CD4-positive, alpha-beta memory T cell (primary cell): Measurements from ENCODE around the gene NCEH1. TPM values are rescaled to one million over a fixed set of nuclear protein-coding genes. Genes with fewer than 3 reads are reported as not detected.
"Not testable (repeated sequence)": the region's sequence is repeated elsewhere in the genome, so short reads cannot be mapped to it uniquely, and the experiment has no call there.

ENCODE experiments used
- CTCF ChIA-PET: fragments of 350-600 bp; sonication (Branson Sonifier 250); formaldehyde crosslinking; loops from one replicate; lab custom pipeline; 2021; ENCODE audit warnings: inconsistent platforms; ENCODE audit not compliant: partially characterized antibody; lab: Charles Lee
- POLR2A ChIA-PET: fragments of 350-600 bp; sonication (Branson Sonifier 250); formaldehyde crosslinking; loops from one replicate; lab custom pipeline; 2021; ENCODE audit not compliant: partially characterized antibody; lab: Charles Lee
- DNase-seq, 5 donors: peaks; one replicate each; pipeline versions ENCODE4 v3.0.0 to v3.0.0-alpha.2; 2020 to 2022; ENCODE audit warnings: mixed read lengths in 1 of 5
- H3K27ac ChIP-seq: one replicate; pipeline ENCODE4 v1.7.0; 2013; ENCODE audit warnings: low read depth, low read length
- H3K27me3 ChIP-seq: 2 replicates; pipeline ENCODE4 v1.7.0; 2013; ENCODE audit warnings: mild to moderate bottlenecking, low read length, moderate library complexity; ENCODE audit not compliant: insufficient read depth
- H3K36me3 ChIP-seq: 2 replicates; pipeline ENCODE4 v1.7.0; 2013; ENCODE audit warnings: mild to moderate bottlenecking, low read length, moderate library complexity; ENCODE audit not compliant: insufficient read depth
- H3K4me1 ChIP-seq: 2 replicates; pipeline ENCODE4 v1.7.0; 2013; ENCODE audit warnings: mild to moderate bottlenecking, low read length, moderate library complexity; ENCODE audit not compliant: insufficient read depth
- H3K4me3 ChIP-seq, 2 donors: one replicate each; pipeline ENCODE4 v1.7.0; 2013; ENCODE audit warnings: low read length in 2 of 2, mild to moderate bottlenecking in 1 of 2
- H3K9me3 ChIP-seq, 2 donors: one replicate each; pipeline ENCODE4 v1.7.0; 2013; ENCODE audit warnings: low read length in 2 of 2, control low read depth in 1 of 2; ENCODE audit not compliant: control insufficient read depth in 1 of 2
- H3K27ac Mint-ChIP-seq, 7 donors: one replicate each; pipeline ENCODE4 v1.8.0; 2020 to 2021; ENCODE audit warnings: mixed read lengths in 7 of 7, mild to moderate bottlenecking in 6 of 7, inconsistent platforms in 3 of 7, moderate library complexity in 3 of 7
- H3K27me3 Mint-ChIP-seq, 2 donors: one replicate each; pipeline ENCODE4 v1.8.0; 2020 to 2021; ENCODE audit warnings: mixed read lengths in 2 of 2
- H3K36me3 Mint-ChIP-seq, 2 donors: one replicate each; pipeline ENCODE4 v1.8.0; 2020 to 2021; ENCODE audit warnings: mixed read lengths in 2 of 2, inconsistent platforms in 1 of 2, mild to moderate bottlenecking in 1 of 2
- H3K4me1 Mint-ChIP-seq, 4 donors: one replicate each; pipeline ENCODE4 v1.8.0; 2020 to 2021; ENCODE audit warnings: mixed read lengths in 4 of 4, mild to moderate bottlenecking in 1 of 4
- H3K4me3 Mint-ChIP-seq, 8 donors: one replicate each; pipeline ENCODE4 v1.8.0; 2020 to 2021; ENCODE audit warnings: mixed read lengths in 8 of 8, mild to moderate bottlenecking in 7 of 8, moderate library complexity in 6 of 8, inconsistent platforms in 3 of 8
- H3K9me3 Mint-ChIP-seq, 8 donors: one replicate each; pipeline ENCODE4 v1.8.0; 2020 to 2021; ENCODE audit warnings: mixed read lengths in 8 of 8, mild to moderate bottlenecking in 5 of 8, inconsistent platforms in 3 of 8, moderate library complexity in 1 of 8
- intact Hi-C: fragments of 100-400 bp; cut with micrococcal nuclease; formaldehyde crosslinking; loops from one replicate; pipeline ENCODE4 v1.15.1; 2023
- polyA plus RNA-seq, 2 donors: library from polyadenylated mRNA; unstranded; fragments of 300-500 nt; fragmentation: Illumina TruSeq; gene quantifications; one replicate each; pipeline ENCODE4 v1.2.3, GENCODE V29; 2021
- total RNA-seq, 2 experiments: library from RNA; stranded (reverse); gene quantifications; one replicate each; pipeline ENCODE4 v1.2.3, GENCODE V29; 2021

NCEH1 gene
- total and polyA plus RNA-seq, 4 experiments from 2014 or later = 2.1 to 5.1 (median 3.4) TPM

DNA sequence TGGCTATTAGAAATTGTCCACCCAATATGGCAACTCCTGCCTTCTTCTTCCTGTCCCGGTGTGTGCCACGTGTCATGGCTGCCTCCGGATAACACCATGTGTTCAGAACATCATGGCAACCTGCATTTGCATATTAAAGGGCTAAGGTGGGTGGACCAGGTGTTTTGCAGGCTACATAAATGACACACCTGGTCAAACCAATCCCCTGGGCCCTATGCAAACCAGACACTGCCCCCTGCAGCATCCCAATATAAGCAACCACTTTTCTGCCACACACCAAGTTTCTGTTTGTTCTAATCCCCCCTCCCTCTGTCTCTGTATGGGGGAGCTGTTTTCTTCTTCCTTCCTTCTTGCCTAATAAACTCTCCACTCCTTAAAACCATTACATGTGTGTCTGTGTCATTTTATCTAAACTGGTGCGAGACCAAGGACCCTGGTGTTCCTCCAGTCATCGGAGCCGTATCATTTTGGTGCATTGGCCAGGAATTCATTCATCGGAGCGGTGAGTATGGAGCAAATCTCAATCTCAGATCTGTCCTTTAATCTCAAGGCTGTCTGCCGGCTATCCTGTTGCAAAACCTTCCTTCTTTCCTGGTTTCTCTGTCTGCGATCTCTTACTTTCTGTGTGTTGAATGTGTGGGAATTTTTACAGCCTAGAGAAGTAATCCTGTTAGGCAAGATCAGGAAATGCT, 44.5 kb downstream of the NCEH1 start:
- no peaks in the 10 kb centered on the region for H3K9me3 ChIP-seq
- Mint-ChIP-seq H3K36me3 (no peaks in the 10 kb centered on the region), H3K4me3 (peak overlapping the region in 7 of 8 donors; percentile 11 to 64 (median 33)), H3K27ac (peak overlapping the region in 4 of 7 donors; percentile 18 to 76 (median 53)), H3K27me3 (peaks cover 1 to 2% of the 10 kb centered on the region in 2 donors), H3K9me3 (peaks cover 0 to 5% (median 0%) of the 10 kb centered on the region in 8 donors), H3K4me1 (peaks cover 10 to 39% (median 22%) of the 10 kb centered on the region in 4 donors)
- no peak overlapping the region for H3K27ac ChIP-seq
- no peaks in the 10 kb centered on the region for H3K36me3 ChIP-seq
- H3K27me3 ChIP-seq = no peaks in the 10 kb centered on the region
- intact Hi-C loops = loop anchor here (2.0 to 10.0 kb wide), 6 partner anchors 70 to 1706 kb away; no protein-coding TSS in a partner anchor
- H3K4me3 ChIP-seq = no peak overlapping the region
- peaks cover 17% of the 10 kb centered on the region for H3K4me1 ChIP-seq
- POLR2A ChIA-PET = interaction anchor here (1.7 kb wide), 2 partner anchors 70 to 334 kb away, joined by 3 to 5 read pairs; no protein-coding TSS in a partner anchor
- DNase-seq = no peak
- CTCF ChIA-PET = interaction anchor here (0.8 to 6.6 kb wide), 22 partner anchors 9 to 1616 kb away, joined by 3 to 63 read pairs (median 8); partner anchors contain the start of gene ECT2

DNA sequence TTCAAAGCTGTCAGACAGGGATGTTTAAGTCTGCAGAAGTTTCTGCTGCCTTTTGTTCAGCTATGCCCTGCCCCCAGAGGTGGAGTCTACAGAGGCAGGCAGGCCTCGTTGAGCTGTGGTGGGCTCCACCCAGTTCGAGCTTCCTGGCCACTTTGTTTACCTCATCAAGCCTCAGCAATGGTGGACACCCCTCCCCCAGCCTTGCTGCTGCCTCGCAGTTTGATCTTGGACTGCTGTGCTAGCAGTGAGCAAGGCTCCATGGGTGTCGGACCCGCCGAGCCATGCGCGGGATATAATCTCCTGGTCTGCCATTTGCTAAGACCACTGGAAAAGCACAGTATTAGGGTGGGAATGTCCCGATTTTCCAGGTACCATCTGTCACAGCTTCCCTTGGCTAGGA, 45.4 kb downstream of the NCEH1 start:
- not testable (repeated sequence) for H3K27me3 Mint-ChIP-seq, H3K36me3 ChIP-seq, H3K9me3 Mint-ChIP-seq, H3K27ac ChIP-seq, H3K27me3 ChIP-seq, H3K4me3 Mint-ChIP-seq, H3K4me3 ChIP-seq, H3K36me3 Mint-ChIP-seq, H3K9me3 ChIP-seq, H3K27ac Mint-ChIP-seq
- peaks cover 17% of the 10 kb centered on the region for H3K4me1 ChIP-seq
- peaks cover 17 to 47% (median 29%) of the 10 kb centered on the region in 4 donors for H3K4me1 Mint-ChIP-seq
- POLR2A ChIA-PET = interaction anchor here (1.4 to 1.7 kb wide), 3 partner anchors 70 to 333 kb away, joined by 3 to 5 read pairs (median 4); no protein-coding TSS in a partner anchor
- peak in 4 of 5 donors; percentile 12 to 40 (median 26) for DNase-seq
- CTCF ChIA-PET = interaction anchor here (1.4 to 6.6 kb wide), 13 partner anchors 8 to 1615 kb away, joined by 4 to 63 read pairs (median 14); no protein-coding TSS in a partner anchor
- intact Hi-C loops = loop anchor here (5.0 to 10.0 kb wide), 2 partner anchors 893 to 1611 kb away; no protein-coding TSS in a partner anchor

DNA sequence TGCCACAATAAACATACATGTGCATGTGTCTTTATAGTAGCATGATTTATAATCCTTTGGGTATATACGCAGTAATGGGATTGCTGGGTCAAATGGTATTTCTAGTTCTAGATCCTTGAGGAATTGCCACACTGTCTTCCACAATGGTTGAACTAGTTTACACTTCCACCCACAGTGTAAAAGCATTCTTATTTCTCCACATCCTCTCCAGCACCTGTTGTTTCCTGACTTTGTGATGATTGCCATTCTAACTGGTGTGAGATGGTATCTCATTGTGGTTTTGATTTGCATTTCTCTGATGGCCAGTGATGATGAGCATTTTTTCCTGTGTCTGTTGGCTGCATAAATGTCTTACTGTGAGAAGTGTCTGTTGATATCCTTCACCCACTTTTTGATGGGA, 50.4 kb downstream of the NCEH1 start:
- not testable (repeated sequence) for H3K9me3 Mint-ChIP-seq, H3K9me3 ChIP-seq, H3K27me3 Mint-ChIP-seq, H3K27ac ChIP-seq, H3K36me3 ChIP-seq, H3K36me3 Mint-ChIP-seq, H3K4me3 ChIP-seq, H3K4me1 ChIP-seq, H3K27me3 ChIP-seq
- H3K4me3 Mint-ChIP-seq = peak overlapping the region in 6 of 8 donors; percentile 15 to 53 (median 48)
- peaks cover 14 to 49% (median 28%) of the 10 kb centered on the region in 4 donors for H3K4me1 Mint-ChIP-seq
- intact Hi-C loops = loop anchor here (10.0 kb wide), 1 partner anchor 1606 kb away; no protein-coding TSS in a partner anchor
- H3K27ac Mint-ChIP-seq = peak overlapping the region in 5 of 7 donors; percentile 2 to 52 (median 26)
- CTCF ChIA-PET = interaction anchor here (1.2 kb wide), 1 partner anchor 37 kb away, joined by 5 read pairs; no protein-coding TSS in a partner anchor
- peak in 3 of 5 donors; percentile 17 to 22 (median 22) for DNase-seq
- POLR2A ChIA-PET = interaction anchor here (1.4 kb wide), 1 partner anchor 13 kb away, joined by 4 read pairs; no protein-coding TSS in a partner anchor

DNA sequence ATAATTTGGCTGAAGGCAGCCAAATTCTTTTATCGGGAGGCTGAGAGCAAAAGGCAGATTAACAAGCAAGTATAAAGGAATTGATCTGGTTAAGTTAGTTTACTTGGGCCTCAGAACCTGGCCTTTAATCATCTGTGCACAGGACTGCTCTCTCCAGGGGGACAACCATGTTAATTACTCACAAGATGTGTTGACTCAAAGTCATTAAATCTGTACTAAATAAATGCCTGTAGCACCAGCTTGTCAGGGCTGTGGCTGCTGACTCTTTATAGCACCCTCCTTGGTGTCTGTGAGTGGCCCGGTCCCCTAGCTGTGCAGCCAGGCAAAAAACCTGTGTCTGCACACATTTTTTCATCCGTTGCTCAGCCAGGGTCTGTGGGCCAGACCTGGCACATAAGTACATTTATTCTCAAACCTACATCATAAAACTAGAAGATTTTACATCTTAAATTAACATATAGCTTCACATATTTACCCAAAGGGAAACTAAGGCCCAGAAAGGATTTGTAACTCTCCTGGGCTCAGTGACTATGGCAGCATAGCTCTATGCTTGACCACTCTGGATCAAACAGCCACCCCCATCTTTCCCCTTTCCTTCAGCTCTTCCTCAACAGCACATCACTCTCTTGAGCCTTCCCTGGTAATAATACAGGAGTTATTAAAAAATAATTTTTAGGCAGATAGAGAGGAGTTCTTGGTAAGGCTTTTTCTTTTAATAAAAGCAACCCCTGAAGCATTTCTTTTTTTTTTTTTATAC, 51.4 kb downstream of the NCEH1 start:
- intact Hi-C loops = loop anchor here (10.0 kb wide), 1 partner anchor 1605 kb away; no protein-coding TSS in a partner anchor
- H3K36me3 ChIP-seq = no peaks in the 10 kb centered on the region
- POLR2A ChIA-PET = interaction anchor here (0.9 to 1.4 kb wide), 2 partner anchors 11 to 14 kb away, joined by 3 to 4 read pairs; no protein-coding TSS in a partner anchor
- no peak overlapping the region for H3K27ac ChIP-seq
- Mint-ChIP-seq H3K27me3 (peaks cover 0 to 1% of the 10 kb centered on the region in 2 donors), H3K27ac (peak overlapping the region in 2 of 7 donors; percentile 3 to 21), H3K4me1 (peaks cover 12 to 40% (median 24%) of the 10 kb centered on the region in 4 donors), H3K36me3 (no peaks in the 10 kb centered on the region), H3K4me3 (peak overlapping the region in 1 of 8 donors; percentile 5), H3K9me3 (peaks cover 0 to 3% (median 0%) of the 10 kb centered on the region in 8 donors)
- no peaks in the 10 kb centered on the region for H3K9me3 ChIP-seq
- CTCF ChIA-PET = interaction anchor here (0.7 to 2.0 kb wide), 6 partner anchors 13 to 887 kb away, joined by 3 to 12 read pairs (median 5); no protein-coding TSS in a partner anchor
- no peak overlapping the region for H3K4me3 ChIP-seq
- no peak for DNase-seq
- H3K27me3 ChIP-seq = no peaks in the 10 kb centered on the region
- H3K4me1 ChIP-seq = no peaks in the 10 kb centered on the region

DNA sequence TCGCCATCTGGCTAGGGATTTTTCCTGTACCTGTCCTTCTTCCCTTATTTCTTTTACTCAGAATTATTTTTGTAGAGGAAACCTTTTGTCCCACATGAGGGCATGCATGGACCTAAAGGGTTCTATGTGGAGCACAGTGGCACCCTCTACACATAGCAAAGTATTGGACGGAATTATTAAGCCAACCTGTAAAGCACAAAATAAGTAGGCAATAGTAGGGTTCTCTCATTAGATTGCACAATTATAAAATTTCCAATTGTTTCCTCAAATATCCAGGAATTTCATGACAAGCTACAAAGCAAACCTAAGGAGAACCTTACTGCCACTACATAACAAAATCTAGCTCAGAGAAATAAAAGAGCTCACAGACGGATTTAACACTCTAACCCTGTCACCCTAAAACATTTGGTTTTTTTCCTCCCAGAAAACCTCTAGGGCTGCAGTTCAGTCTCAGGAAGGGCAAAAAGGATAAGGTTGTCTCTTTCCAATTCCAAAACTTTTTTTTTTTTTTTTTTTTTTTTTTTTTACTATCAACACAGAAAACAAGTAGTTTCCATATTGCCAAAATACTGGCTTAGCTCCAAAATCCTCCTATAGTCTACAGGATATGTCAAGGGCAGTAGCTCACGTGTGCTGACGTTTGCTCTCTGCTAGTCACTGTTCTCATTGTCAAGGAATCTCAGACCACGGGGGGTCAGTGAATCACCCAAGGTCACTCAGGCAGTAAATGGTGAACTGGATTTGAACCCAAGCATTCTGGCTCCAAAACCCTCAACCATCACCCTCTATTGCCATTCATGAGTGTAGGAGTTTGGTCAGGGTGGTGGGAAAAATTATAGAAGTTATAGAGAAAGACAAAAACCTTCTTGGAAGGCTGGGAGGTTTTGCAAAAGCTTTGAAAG, 52.3 kb downstream of the NCEH1 start:
- Mint-ChIP-seq H3K27ac (peak overlapping the region in 1 of 7 donors; percentile 3), H3K9me3 (no peaks in the 10 kb centered on the region), H3K4me3 (no peak overlapping the region), H3K36me3 (no peaks in the 10 kb centered on the region), H3K4me1 (peaks cover 12 to 40% (median 23%) of the 10 kb centered on the region in 4 donors), H3K27me3 (no peaks in the 10 kb centered on the region)
- Histone ChIP-seq H3K27ac (no peak overlapping the region), H3K4me1 (no peaks in the 10 kb centered on the region), H3K9me3 (no peaks in the 10 kb centered on the region), H3K4me3 (no peak overlapping the region), H3K27me3 (no peaks in the 10 kb centered on the region), H3K36me3 (no peaks in the 10 kb centered on the region)
- POLR2A ChIA-PET = interaction anchor here (1.4 kb wide), 1 partner anchor 15 kb away, joined by 4 read pairs; no protein-coding TSS in a partner anchor
- no peak for DNase-seq
- intact Hi-C loops = no loop called here
- CTCF ChIA-PET = interaction anchor here (0.7 to 2.0 kb wide), 9 partner anchors 9 to 886 kb away, joined by 3 to 12 read pairs (median 5); no protein-coding TSS in a partner anchor

DNA sequence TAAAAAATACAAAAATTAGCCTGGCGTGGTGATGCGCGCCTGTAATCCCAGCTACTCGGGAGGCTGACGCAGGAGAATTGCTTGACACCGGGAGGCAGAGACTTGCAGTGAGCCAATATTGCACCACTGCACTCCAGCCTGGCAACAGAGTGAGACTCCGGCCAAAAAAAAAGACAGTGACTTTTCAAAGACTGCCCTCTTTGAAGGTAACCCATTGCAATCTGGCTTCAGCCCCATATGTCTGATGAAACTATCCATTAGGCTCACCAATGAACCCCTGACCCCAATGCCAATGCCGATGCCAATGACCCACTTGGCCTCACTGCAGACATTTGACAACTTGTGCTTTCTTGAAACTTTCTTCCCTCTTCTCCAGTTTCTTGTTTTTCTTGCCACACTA, 54.3 kb downstream of the NCEH1 start:
- Mint-ChIP-seq H3K9me3 (no peaks in the 10 kb centered on the region), H3K36me3 (peaks cover 0 to 4% of the 10 kb centered on the region in 2 donors), H3K27me3 (no peaks in the 10 kb centered on the region), H3K27ac (no peak overlapping the region), H3K4me1 (peaks cover 12 to 29% (median 21%) of the 10 kb centered on the region in 4 donors), H3K4me3 (no peak overlapping the region)
- ChIA-PET CTCF (interaction anchor here (1.4 kb wide), 1 partner anchor 11 kb away, joined by 7 read pairs; no protein-coding TSS in a partner anchor), POLR2A (no interaction called here)
- Histone ChIP-seq H3K27ac (no peak overlapping the region), H3K4me1 (no peaks in the 10 kb centered on the region), H3K36me3 (no peaks in the 10 kb centered on the region), H3K9me3 (no peaks in the 10 kb centered on the region), H3K4me3 (no peak overlapping the region), H3K27me3 (no peaks in the 10 kb centered on the region)
- no peak for DNase-seq
- intact Hi-C loops = no loop called here
